ENCODE measurements around the gene NUDT11.
"Not testable (repeated sequence)": the region's sequence is repeated elsewhere in the genome, so short reads cannot be mapped to it uniquely, and the experiment has no call there.

The NUDT11 gene

DNA sequence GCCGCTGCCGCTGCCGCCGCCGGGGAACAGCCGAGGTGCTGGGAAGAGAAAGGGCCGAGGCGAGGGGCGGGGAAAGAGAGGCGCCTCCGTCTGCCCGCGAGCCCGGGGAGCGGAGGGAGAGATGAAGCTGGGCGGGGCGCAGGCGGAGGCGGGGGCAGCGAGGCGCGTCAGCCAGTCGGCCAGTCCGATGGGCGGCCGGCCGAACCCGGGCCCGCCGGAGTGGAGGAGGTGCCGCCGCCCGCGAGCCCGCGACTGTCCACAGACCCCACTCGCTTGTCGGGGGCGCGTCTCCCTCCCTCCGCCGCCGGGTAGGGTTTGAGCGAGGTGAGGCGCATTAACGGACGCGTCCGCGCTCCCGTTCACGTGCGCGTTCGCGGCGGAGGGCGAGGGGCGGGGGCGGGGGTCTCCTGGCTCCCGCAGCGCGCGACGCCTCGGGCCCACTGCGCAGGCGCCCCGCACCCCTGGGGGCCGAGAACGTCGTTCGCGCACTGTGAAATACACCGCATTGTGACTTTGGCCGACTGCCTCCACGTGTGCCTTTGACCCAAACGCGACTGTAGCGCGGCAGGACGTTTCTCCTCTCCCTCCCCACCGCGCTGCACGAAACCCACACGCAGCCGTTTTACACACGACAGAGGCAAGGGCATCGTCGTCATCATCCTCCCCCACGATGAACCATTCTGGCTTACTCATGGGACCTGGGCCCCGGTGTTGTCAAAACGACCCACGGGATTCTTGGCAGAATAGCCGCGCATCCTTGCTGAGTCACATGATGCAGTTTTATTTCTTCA lies at the start of gene NUDT11:
Gene NUDT11, minus strand, starts transcription at position 92 of the 791 bp plus-strand sequence. CDS start 148 bp downstream, outside the sequence.
- no peak for DNase-seq (ENCODE audit: low read depth)

DNA sequence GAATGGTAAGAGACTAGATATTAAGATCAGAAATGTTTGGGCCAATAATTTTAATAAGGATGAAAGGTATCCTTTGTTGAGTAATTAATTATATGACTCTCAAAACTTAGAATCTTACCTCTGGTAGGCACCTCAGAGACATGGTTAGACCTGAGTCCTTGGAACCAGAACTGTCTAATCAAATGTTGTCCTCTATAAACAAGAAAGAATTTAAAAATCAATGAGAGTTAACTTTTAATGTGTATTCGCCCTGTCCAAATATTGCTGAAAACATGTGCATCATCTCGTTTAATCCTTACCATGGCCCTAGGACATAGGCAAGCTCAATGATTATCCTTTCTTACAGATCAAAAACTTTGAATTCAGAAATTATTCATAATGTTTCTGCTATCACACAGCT lies 24.0 kb upstream of the NUDT11 start:
- DNase-seq (ENCODE audit: low read depth): no peak

DNA sequence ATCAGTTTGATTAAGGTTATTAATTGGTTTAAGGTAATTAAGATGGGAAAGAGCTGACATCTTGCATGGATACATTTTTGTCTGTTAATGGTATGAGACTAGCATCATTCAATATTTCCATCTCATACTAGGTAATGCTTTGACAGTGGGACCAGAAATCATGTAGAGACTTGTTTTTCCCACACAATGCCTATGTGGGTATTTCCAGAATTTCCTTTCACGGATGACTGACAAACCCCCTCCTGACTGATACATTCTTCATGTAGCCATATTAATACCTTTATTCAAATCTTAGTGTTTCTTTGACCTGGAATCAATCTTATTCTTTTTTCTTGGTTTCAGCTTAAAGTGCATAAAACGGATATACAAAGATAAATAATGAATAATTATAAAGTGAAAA lies 22.7 kb upstream of the NUDT11 start:
- DNase-seq (ENCODE audit: low read depth): not testable (repeated sequence)

DNA sequence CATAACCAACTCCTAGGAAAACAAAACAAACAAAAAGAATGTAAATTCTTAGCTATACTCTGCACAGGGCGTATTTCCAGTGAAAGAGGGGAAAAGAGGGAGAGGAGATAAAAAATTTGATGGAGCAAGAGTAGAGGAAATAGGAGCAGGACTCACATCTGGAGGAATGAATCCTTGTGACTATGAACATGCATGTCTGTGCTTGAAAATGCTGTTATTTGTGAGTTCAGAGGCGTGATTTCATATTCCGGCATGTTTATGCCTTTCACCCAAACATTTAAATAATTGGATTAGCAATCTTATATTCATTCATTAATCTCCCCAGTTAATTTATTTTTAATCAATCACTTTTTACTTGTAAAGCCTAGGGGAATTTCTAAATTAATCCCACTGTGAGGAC lies 11.2 kb upstream of the NUDT11 start:
- DNase-seq (ENCODE audit: low read depth): no peak

DNA sequence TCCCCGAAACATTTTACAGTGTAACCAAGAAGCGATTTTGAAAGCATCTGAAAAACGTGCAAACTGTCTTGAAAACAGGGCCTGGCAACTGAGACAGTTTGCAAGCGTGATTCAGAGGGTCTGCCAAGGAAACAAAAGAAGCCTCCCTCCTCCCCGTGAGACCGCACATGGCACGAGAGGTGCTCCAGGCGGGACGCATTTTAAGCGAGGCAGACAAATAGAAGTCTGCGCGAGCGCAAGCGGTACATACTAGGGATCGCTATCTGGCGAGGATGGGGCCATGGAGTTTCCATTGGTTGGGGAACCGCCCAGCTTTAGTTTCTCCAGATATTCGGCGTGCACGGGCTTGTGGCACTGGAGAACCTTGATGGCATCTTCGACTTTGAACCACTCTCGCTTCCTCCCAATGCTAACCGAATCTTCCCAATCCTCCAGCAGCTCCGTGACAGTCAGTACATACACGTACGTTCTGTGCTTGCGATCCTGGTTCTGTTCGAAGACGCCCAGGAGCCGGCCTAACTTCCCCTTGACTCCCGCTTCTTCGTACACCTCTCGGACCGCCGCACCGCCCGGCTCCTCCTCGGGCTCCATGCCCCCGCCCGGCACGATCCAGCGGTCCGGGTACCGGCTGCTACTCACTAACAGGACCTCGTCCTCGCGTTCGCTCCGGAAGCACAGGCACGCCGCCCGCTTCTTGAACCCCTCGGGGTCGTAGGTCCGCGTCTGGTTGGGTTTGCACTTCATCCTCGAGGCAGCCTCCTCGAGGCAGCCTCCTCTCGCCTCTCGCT lies 497 bp downstream of the NUDT11 start:
- DNase-seq (ENCODE audit: low read depth): not testable (repeated sequence)

DNA sequence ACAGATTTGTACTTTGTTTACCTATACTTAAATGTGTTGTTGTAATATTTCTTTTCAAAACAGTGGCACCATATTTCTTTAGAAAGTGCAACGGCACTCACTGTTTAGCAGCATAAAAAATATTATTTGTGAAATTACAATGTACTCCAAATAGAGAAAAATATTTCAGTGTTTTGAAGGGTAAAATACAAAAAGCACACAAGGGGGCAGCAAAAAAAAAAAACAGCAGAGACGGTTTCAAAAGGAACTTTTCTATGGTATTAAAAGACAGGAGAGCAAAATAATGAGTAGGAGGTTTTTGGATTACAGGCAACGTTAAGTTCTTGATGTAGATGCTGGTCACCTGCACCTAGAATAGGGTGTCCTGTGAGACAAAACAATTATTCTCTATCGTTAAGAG lies 2.0 kb downstream of the NUDT11 start:
- DNase-seq (ENCODE audit: low read depth): no peak

DNA sequence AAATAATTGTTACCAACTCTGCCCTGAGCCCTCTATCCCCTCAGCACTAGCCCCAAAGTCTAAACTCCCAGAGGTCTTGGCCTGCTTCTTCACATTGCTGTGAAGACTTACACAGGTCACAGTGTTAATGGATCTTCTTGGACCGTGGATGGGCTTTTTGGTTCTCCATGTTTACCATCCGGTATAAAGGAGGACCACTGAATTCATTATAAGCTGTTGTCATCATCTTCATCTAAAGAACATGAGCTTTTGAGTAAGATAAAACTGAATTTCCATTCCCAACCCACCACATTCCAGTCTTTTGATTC lies 8.5 kb downstream of the NUDT11 start:
- no peak for DNase-seq (ENCODE audit: low read depth)

DNA sequence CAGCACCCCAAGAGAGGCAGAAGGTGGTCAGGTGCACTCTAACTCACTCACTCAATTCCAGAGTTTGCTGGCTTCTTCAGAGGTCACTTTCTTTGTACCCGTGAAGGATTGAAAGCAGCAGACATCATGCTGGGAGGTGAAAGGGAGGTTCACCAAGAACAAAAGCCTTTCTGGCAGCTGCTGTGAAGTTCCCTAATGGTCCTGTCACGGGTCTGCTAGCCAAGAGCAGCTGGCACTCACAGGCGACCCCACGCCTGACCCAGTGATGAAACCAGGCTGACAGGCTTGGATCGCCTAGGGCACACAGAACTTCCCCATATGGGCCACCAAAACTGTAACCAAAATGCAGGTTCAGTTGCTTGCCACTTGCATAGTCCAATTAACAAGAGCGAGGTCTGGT lies 11.8 kb downstream of the NUDT11 start:
- DNase-seq (ENCODE audit: low read depth): no peak

DNA sequence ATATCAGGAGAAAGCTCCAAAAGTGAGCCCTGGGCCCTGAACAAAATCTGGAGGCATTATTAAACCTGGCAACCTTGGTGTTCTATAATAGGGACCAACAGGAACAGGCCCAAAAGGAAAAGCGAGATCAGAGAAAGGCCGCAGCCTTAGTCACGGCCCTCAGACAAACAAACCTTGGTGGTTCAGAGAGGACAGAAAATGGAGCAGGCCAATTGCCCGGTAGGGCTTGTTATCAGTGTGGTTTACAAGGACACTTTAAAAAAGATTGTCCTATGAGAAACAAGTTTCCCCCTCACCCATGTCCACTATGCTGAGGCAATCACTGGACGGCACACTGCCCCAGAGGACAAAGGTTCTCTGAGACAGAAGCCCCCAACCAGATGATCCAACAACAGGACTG lies 14.0 kb downstream of the NUDT11 start:
- DNase-seq (ENCODE audit: low read depth): not testable (repeated sequence)

DNA sequence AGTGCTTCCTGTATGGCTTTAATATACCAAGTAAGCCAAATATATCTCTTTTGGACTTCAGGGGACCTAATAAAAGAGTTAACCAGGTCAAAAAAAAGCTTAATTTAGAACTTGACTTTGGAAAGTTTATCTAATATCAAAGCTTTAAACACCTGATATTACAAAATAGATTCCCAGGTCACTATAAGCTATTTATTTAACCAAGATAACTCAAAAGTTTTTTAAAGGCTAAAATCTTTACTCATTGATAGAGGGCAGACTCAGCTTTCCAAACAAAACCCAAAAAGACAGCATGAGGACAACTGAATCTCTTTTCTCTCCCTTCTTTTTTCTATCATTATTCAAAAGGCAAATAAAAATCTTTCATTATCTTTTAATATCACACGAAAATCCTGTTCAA lies 19.5 kb downstream of the NUDT11 start:
- DNase-seq (ENCODE audit: low read depth): no peak

DNA sequence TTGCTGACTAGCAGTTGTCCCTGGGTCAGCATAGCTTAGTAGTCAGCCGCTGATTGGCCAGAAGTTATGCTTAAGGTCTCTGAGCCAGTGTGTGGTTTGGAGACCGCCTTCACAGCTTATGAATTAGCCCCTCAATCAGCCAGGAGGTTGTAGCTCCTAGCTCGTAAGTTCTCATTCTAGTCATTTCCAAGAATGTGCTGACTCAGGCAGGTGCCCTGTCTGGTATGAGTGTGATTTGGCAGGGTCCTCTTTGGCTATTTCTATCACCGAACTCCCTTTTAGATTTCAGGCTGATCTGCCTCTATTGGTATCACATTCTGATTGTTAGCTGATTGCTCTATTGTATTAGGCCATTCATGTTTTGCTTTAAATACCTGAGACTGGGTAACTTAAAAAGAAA lies 33.1 kb downstream of the NUDT11 start:
- no peak for DNase-seq (ENCODE audit: low read depth)

DNA sequence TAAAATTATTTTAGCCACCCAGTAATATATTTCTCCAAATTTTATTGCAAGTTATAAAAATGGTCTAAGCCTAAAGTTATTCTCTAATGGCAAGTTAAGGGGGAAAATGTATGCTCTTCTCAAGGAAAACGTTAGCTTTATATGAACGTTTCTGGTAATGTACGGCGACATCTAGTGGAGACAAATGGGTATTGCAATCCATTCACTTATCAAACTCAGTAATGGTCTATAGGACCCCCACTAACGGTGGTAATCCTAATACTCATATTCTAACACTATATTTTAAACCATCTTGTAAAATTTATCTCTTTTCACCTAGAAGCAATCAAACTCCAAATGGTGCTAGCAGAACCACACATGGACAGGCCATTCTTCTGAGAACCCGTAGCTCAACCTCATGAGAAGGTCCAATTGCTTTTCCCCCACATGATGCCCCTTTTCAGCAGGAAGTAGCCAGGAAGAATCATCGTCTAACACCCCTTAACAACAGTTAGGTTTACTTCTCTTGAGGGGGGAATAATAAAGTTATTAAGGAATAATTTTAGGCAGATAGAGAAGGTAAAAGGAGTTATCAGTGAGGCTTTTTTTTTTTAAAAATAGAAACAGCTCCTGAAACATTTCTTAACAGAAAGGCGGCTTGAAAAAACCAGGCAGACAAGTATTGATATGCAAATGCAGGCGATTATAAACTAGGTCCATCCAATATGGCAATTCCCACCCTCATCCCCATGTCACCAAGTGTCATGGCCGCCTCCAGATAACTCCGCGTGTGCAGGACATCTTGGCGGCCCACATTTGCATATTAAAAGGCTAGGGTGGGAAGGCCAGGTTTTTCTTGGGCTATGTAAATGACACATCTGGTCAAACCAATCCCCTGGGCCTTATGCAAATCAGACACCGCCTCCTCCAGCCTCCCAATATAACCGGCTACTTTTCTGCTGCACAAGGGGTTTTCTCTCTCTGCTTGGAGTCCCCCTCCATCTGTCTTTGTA lies 35.0 kb downstream of the NUDT11 start:
- DNase-seq (ENCODE audit: low read depth): peak; percentile 3

DNA sequence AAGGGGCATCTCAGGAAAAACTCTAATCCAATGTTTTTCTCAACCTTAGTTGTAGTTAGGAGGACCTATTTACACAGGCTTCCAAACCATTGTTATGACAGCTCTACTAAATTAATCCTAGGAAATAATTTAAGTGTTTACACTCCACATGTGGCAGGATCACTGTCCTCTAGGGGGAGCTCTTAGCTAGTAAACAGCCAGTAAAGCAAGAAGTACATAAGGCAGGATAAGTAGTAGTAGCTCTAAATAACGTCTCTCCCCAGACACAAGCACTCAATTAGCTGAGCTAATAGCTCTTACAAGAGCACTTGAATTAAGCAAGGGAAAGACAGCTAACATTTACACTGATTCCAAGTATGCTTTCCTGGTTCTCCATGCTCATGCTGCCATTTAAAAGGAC lies 37.3 kb downstream of the NUDT11 start:
- DNase-seq (ENCODE audit: low read depth): no peak

DNA sequence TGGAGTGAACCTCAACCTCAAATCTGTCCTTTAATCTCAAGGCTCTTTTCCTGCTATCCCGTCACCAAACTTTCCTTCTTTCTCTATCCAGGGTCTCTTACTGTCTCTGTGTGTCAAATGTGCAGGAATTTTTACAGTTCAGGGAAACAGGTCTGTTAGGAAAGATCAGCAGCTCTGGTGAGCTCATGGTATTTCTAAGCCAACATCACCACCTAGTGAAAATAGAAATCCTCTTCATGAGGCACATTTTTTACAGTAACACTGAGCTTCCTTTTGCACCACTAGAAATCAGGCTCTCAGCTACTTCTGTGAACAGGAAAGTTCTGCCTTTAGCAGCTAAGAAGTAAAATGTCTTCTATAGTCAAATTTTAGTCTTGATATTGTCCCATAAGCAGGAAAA lies 39.6 kb downstream of the NUDT11 start:
- DNase-seq (ENCODE audit: low read depth): no peak

DNA sequence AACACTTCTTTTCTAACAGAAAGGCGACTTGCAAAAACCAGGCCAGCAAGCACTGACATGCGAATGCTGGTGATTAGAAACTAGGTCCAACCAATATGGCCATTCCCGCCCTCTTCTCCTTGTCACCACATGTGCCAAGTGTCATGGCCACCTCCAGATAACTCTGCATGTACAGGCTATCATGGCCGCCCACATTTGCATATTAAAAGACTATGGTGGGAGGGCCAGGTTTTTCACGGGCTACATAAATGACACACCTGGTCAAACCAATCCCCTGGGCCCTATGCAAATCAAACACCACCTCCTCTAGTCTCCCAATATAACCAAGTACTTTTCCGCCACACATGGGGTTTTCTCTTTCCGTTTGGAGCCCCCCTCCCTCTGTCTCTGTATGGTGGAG lies 40.1 kb downstream of the NUDT11 start:
- DNase-seq (ENCODE audit: low read depth): no peak

DNA sequence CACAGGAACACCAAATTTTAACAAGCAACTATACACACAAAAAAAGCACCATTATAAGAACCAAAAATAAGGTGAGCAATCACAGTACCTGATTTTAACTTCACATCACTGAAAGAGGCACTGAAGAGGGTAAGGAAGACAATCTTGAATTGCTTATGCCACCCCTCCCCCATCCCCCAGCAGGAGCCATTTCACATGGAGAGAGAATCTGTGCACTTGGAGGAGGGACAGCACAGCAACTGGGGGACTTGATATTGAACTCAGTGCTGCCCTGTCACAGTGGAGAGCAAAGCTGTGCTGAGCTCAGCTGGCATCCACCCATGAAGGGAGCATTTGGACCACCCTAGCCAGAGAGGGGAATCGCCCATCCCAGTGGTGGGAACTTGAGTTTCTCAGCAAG lies 56.0 kb downstream of the NUDT11 start:
- DNase-seq (ENCODE audit: low read depth): no peak

All from HS-27A (cell line).